HEK293 (cell line): ENCODE data around the gene DENND6B.

Source experiments
- CTCF ChIA-PET: fragments of 350-600 bp; formaldehyde crosslinking; extraction: SDS; loops from one replicate; lab custom pipeline; 2021; ENCODE audit warnings: antibody characterized with exemption; lab: Yijun Ruan, JAX
- POLR2A ChIA-PET: fragments of 300-600 bp; formaldehyde crosslinking; extraction: SDS; loops from one replicate; lab custom pipeline; 2020; ENCODE audit warnings: antibody characterized with exemption, inconsistent platforms; lab: Yijun Ruan, JAX
- H3K27ac ChIP-seq: fragments of 200-500 bp; sonication (Bioruptor generic); 2 replicates; pipeline ENCODE4 v1.5.1; 2014; ENCODE audit warnings: low read depth, low read length, control low read depth, inconsistent platforms; ENCODE audit errors: extremely low read depth
- H3K36me3 ChIP-seq, 2 experiments: fragments of 200-500 bp in 1 of 2; sonication (Bioruptor generic) in 1 of 2; 1 replicate in 1 of 2; 2 replicates in 1 of 2; pipeline ENCODE4 v1.5.1; 2014 to 2017; ENCODE audit warnings: inconsistent platforms in 2 of 2, low read length in 2 of 2; ENCODE audit not compliant: control insufficient read depth in 2 of 2, insufficient read depth in 1 of 2
- H3K4me1 ChIP-seq: fragments of 200-500 bp; sonication (Bioruptor generic); 2 replicates; pipeline ENCODE4 v1.5.1; 2014; ENCODE audit warnings: mild to moderate bottlenecking, low read length, inconsistent platforms; ENCODE audit not compliant: control insufficient read depth, insufficient read depth
- H3K4me3 ChIP-seq: 2 replicates; pipeline ENCODE4 v1.5.1; 2011; ENCODE audit warnings: low read depth, mild to moderate bottlenecking, control low read depth, low read length, moderate library complexity
- H3K9me3 ChIP-seq: fragments of 200-500 bp; sonication (Bioruptor generic); 2 replicates; pipeline ENCODE4 v1.5.1; 2014; ENCODE audit warnings: low read depth, low read length, inconsistent platforms; ENCODE audit not compliant: control insufficient read depth, insufficient read depth
- BCL11B ChIP-seq: fragments of 450-650 bp; formaldehyde crosslinking; IDR thresholded peaks from 2 replicates; pipeline ENCODE4 v1.5.1; 2016; ENCODE audit warnings: low read depth, missing biosample characterization, missing genetic modification characterization
- GLI2 ChIP-seq: fragments of 450-650 bp; formaldehyde crosslinking; IDR thresholded peaks from 2 replicates; pipeline ENCODE4; 2017; ENCODE audit warnings: missing biosample characterization, missing genetic modification characterization, low read depth, borderline replicate concordance
- KLF8 ChIP-seq: fragments of 450-650 bp; formaldehyde crosslinking; IDR thresholded peaks from 2 replicates; pipeline ENCODE4 v1.5.1; 2016; ENCODE audit warnings: missing biosample characterization, missing genetic modification characterization
- ZIC2 ChIP-seq: fragments of 450-650 bp; formaldehyde crosslinking; IDR thresholded peaks from 2 replicates; pipeline ENCODE4 v1.5.1; 2016; ENCODE audit warnings: missing biosample characterization, missing genetic modification characterization
- ZNF146 ChIP-seq: fragments of 450-650 bp; formaldehyde crosslinking; IDR thresholded peaks from 2 replicates; pipeline ENCODE4 v1.5.1; 2016; ENCODE audit warnings: missing biosample characterization, missing genetic modification characterization
- ZNF19 ChIP-seq: fragments of 450-650 bp; formaldehyde crosslinking; IDR thresholded peaks from 2 replicates; pipeline ENCODE4; 2016; ENCODE audit warnings: missing biosample characterization, missing genetic modification characterization, low read depth
- ZNF302 ChIP-seq: fragments of 450-650 bp; formaldehyde crosslinking; IDR thresholded peaks from 2 replicates; pipeline ENCODE4 v1.5.1; 2016; ENCODE audit warnings: missing biosample characterization, missing genetic modification characterization, low read depth
- ZNF391 ChIP-seq: fragments of 450-650 bp; formaldehyde crosslinking; IDR thresholded peaks from 2 replicates; pipeline ENCODE4 v1.5.1; 2016; ENCODE audit warnings: low read depth, missing biosample characterization, missing genetic modification characterization, borderline replicate concordance
- ZNF48 ChIP-seq: fragments of 450-650 bp; formaldehyde crosslinking; IDR thresholded peaks from 2 replicates; pipeline ENCODE4 v1.5.1; 2016; ENCODE audit warnings: missing biosample characterization, missing genetic modification characterization
- ZNF529 ChIP-seq: fragments of 450-650 bp; formaldehyde crosslinking; IDR thresholded peaks from 2 replicates; pipeline ENCODE4 v1.5.1; 2017; ENCODE audit warnings: missing genetic modification characterization, missing biosample characterization; ENCODE audit not compliant: insufficient replicate concordance
- ZNF654 ChIP-seq: fragments of 450-650 bp; formaldehyde crosslinking; IDR thresholded peaks from 2 replicates; pipeline ENCODE4 v1.5.1; 2016; ENCODE audit warnings: low read depth, missing biosample characterization, missing genetic modification characterization
- ZNF677 ChIP-seq: fragments of 450-650 bp; IDR thresholded peaks from 2 replicates; pipeline ENCODE4 v1.5.0; 2018; ENCODE audit warnings: missing biosample characterization, mild to moderate bottlenecking, missing genetic modification characterization, moderate library complexity
- ZNF768 ChIP-seq: fragments of 450-650 bp; formaldehyde crosslinking; IDR thresholded peaks from 2 replicates; pipeline ENCODE4 v1.5.1; 2018; ENCODE audit warnings: missing biosample characterization, mild to moderate bottlenecking, missing genetic modification characterization
- ZNF777 ChIP-seq: fragments of 450-650 bp; formaldehyde crosslinking; IDR thresholded peaks from 2 replicates; pipeline ENCODE4 v1.5.1; 2017; ENCODE audit warnings: missing biosample characterization, missing genetic modification characterization, borderline replicate concordance
- ZNF843 ChIP-seq: fragments of 450-650 bp; formaldehyde crosslinking; IDR thresholded peaks from 2 replicates; pipeline ENCODE4 v1.5.1; 2016; ENCODE audit warnings: missing biosample characterization, missing genetic modification characterization
- ZSCAN30 ChIP-seq: fragments of 450-650 bp; IDR thresholded peaks from 2 replicates; pipeline ENCODE4 v1.5.1; 2018; ENCODE audit warnings: missing biosample characterization, mild to moderate bottlenecking, missing genetic modification characterization, moderate library complexity
- TF ChIP-seq, protein P1 (sequence below): fragments of 450-650 bp; formaldehyde crosslinking; IDR thresholded peaks from 2 replicates; pipeline ENCODE4 v1.5.1; 2016; ENCODE audit warnings: missing biosample characterization, missing genetic modification characterization
- TF ChIP-seq, protein P2 (sequence below): fragments of 450-650 bp; formaldehyde crosslinking; IDR thresholded peaks from 2 replicates; pipeline ENCODE4 v1.5.1; 2016; ENCODE audit warnings: missing biosample characterization, missing genetic modification characterization, low read depth
- TF ChIP-seq, protein P3 (sequence below): fragments of 450-650 bp; formaldehyde crosslinking; IDR thresholded peaks from 2 replicates; pipeline ENCODE4 v1.5.1; 2016; ENCODE audit warnings: missing biosample characterization, missing genetic modification characterization, borderline replicate concordance
- TF ChIP-seq, protein P4 (sequence below): fragments of 450-650 bp; formaldehyde crosslinking; IDR thresholded peaks from 2 replicates; pipeline ENCODE4 v1.5.1; 2016; ENCODE audit warnings: missing biosample characterization, missing genetic modification characterization, borderline replicate concordance
- TF ChIP-seq, protein P5 (sequence below): fragments of 450-650 bp; formaldehyde crosslinking; IDR thresholded peaks from 2 replicates; pipeline ENCODE4 v1.5.1; 2016; ENCODE audit warnings: missing biosample characterization, missing genetic modification characterization

DENND6B gene

DNA sequence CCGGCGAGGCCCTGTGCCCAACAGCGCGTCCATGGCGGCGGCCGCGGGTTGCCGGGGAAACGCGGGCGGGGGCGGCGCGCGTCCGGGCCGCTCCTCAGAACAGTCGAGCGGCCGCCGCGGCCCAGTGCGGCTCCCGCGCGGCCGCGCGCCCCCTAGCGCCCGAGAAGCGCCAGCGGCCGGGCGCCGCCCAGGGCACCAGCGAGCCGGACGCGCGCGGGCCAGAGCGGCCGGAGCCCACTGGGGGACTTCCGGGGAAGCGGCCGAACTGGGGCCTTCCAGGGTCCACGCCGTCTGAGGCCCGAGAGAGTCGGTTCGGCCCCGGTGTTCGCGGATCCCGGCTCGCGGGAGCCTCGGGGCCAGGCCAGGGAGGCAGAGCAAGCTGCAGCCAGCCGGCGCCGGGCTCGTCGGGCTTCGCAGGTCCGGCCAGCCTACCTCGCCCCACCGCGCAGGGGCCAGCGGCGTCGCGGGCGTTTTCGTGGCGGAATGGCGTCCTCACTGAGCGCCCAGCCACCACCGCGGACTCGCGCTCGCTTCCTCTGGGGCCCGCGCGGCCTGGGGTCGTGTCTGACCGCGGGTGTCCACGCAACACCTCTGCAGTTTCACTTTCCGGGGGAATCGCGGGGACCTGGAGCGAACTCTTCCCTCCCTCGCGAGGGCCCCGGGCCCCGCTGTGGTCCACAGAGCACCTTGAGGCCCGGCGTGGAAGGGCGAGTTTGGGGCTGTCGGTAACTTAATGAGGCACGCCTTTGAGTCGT is at the start of gene DENND6B (continued):
- TF ChIP-seq BCL11B (tag by site-specific recombination) (peak; percentile 16; the same call in 1 of the 2 replicates), ZNF654 (tag by site-specific recombination) (no peak), ZNF48 (tag by site-specific recombination) (no peak), KLF8 (tag by site-specific recombination) (peak; percentile 61; the same call in 1 of the 2 replicates), ZNF146 (tag by site-specific recombination) (no peak)
- TF ChIP-seq, protein P1, sequence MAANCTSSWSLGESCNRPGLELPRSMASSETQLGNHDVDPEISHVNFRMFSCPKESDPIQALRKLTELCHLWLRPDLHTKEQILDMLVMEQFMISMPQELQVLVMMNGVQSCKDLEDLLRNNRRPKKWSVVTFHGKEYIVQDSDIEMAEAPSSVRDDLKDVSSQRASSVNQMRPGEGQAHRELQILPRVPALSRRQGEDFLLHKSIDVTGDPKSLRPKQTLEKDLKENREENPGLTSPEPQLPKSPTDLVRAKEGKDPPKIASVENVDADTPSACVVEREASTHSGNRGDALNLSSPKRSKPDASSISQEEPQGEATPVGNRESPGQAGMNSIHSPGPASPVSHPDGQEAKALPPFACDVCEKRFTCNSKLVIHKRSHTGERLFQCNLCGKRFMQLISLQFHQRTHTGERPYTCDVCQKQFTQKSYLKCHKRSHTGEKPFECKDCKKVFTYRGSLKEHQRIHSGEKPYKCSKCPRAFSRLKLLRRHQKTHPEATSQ (tag by site-specific recombination) = peak; percentile 85
- TF ChIP-seq, protein P2, sequence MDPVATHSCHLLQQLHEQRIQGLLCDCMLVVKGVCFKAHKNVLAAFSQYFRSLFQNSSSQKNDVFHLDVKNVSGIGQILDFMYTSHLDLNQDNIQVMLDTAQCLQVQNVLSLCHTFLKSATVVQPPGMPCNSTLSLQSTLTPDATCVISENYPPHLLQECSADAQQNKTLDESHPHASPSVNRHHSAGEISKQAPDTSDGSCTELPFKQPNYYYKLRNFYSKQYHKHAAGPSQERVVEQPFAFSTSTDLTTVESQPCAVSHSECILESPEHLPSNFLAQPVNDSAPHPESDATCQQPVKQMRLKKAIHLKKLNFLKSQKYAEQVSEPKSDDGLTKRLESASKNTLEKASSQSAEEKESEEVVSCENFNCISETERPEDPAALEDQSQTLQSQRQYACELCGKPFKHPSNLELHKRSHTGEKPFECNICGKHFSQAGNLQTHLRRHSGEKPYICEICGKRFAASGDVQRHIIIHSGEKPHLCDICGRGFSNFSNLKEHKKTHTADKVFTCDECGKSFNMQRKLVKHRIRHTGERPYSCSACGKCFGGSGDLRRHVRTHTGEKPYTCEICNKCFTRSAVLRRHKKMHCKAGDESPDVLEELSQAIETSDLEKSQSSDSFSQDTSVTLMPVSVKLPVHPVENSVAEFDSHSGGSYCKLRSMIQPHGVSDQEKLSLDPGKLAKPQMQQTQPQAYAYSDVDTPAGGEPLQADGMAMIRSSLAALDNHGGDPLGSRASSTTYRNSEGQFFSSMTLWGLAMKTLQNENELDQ (tag by site-specific recombination) = no peak
- TF ChIP-seq, protein P3, sequence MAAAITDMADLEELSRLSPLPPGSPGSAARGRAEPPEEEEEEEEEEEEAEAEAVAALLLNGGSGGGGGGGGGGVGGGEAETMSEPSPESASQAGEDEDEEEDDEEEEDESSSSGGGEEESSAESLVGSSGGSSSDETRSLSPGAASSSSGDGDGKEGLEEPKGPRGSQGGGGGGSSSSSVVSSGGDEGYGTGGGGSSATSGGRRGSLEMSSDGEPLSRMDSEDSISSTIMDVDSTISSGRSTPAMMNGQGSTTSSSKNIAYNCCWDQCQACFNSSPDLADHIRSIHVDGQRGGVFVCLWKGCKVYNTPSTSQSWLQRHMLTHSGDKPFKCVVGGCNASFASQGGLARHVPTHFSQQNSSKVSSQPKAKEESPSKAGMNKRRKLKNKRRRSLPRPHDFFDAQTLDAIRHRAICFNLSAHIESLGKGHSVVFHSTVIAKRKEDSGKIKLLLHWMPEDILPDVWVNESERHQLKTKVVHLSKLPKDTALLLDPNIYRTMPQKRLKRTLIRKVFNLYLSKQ (tag by site-specific recombination) = no peak
- TF ChIP-seq, protein P4, sequence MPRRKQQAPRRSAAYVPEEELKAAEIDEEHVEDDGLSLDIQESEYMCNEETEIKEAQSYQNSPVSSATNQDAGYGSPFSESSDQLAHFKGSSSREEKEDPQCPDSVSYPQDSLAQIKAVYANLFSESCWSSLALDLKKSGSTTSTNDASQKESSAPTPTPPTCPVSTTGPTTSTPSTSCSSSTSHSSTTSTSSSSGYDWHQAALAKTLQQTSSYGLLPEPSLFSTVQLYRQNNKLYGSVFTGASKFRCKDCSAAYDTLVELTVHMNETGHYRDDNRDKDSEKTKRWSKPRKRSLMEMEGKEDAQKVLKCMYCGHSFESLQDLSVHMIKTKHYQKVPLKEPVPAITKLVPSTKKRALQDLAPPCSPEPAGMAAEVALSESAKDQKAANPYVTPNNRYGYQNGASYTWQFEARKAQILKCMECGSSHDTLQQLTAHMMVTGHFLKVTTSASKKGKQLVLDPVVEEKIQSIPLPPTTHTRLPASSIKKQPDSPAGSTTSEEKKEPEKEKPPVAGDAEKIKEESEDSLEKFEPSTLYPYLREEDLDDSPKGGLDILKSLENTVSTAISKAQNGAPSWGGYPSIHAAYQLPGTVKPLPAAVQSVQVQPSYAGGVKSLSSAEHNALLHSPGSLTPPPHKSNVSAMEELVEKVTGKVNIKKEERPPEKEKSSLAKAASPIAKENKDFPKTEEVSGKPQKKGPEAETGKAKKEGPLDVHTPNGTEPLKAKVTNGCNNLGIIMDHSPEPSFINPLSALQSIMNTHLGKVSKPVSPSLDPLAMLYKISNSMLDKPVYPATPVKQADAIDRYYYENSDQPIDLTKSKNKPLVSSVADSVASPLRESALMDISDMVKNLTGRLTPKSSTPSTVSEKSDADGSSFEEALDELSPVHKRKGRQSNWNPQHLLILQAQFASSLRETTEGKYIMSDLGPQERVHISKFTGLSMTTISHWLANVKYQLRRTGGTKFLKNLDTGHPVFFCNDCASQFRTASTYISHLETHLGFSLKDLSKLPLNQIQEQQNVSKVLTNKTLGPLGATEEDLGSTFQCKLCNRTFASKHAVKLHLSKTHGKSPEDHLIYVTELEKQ (tag by site-specific recombination) = no peak

DNA sequence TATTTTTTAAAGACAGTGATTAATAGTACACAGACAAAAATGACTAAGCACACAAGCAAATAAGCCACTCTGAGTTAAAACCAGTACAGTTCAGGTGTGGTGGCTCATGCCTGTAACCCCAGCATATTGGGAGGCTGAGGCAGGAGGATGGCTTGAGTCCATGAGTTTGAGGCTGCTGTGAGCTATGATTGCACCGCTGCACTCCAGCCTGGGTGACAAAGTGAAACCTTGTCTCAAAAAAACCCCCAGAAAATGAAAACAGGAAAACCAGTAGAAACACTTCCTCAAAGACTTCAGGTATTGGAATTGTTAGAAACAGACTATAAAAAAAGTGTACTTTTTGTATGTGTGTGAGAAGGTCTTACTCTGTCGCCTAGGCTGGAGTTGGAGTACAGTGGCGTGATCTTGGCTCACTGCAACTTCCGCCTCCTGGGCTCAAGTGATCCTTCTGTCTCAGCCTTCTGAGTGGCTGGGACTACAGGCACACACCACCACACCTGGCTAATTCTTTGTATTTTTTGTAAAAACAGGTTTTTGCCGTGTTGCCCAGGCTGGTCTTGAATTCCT is 49.4 kb upstream of the DENND6B start:
- H3K4me3 ChIP-seq = no peak overlapping the region
- H3K27ac ChIP-seq = no peak overlapping the region
- peaks cover 71 to 77% of the 10 kb centered on the region in 2 experiments for H3K36me3 ChIP-seq
- ChIA-PET POLR2A (interaction anchor here (0.6 kb wide), 1 partner anchor 14 kb away, joined by 3 read pairs; no protein-coding TSS in a partner anchor), CTCF (interaction anchor here (0.6 to 1.3 kb wide), 3 partner anchors 10 to 135 kb away, joined by 3 to 5 read pairs (median 3); no protein-coding TSS in a partner anchor)
- no peaks in the 10 kb centered on the region for H3K9me3 ChIP-seq
- no peaks in the 10 kb centered on the region for H3K4me1 ChIP-seq
- TF ChIP-seq ZIC2 (tag by site-specific recombination) = no peak
- no peak for TF ChIP-seq ZNF677 (tag by site-specific recombination)
- TF ChIP-seq ZNF768 = no peak
- no peak for TF ChIP-seq ZNF777 (tag by site-specific recombination)
- no peak for TF ChIP-seq ZNF391 (tag by site-specific recombination)
- no peak for TF ChIP-seq ZNF302 (tag by site-specific recombination)
- TF ChIP-seq, protein P2 (tag by site-specific recombination) = no peak
- TF ChIP-seq ZSCAN30 (tag by site-specific recombination) = no peak
- TF ChIP-seq, protein P5, sequence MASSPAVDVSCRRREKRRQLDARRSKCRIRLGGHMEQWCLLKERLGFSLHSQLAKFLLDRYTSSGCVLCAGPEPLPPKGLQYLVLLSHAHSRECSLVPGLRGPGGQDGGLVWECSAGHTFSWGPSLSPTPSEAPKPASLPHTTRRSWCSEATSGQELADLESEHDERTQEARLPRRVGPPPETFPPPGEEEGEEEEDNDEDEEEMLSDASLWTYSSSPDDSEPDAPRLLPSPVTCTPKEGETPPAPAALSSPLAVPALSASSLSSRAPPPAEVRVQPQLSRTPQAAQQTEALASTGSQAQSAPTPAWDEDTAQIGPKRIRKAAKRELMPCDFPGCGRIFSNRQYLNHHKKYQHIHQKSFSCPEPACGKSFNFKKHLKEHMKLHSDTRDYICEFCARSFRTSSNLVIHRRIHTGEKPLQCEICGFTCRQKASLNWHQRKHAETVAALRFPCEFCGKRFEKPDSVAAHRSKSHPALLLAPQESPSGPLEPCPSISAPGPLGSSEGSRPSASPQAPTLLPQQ (tag by site-specific recombination) = no peak
- no peak for TF ChIP-seq GLI2 (tag by site-specific recombination)
- TF ChIP-seq ZNF843 = no peak
- TF ChIP-seq ZNF529 = no peak
- TF ChIP-seq ZNF19 (tag by site-specific recombination) = no peak
